AG09319 (cell line): ENCODE measurements around the gene TMUB2.

Source experiments
- DNase-seq: peaks from one replicate; pipeline ENCODE4 v3.0.0-alpha.2; 2010; ENCODE audit warnings: low read depth; ENCODE audit errors: extremely low read depth
- TF ChIP-seq, protein P1 (sequence below): IDR thresholded peaks from 2 replicates; pipeline ENCODE4 v1.5.1; 2011; ENCODE audit warnings: low read depth, mild to moderate bottlenecking, inconsistent platforms, low read length, moderate library complexity

The TMUB2 gene

DNA sequence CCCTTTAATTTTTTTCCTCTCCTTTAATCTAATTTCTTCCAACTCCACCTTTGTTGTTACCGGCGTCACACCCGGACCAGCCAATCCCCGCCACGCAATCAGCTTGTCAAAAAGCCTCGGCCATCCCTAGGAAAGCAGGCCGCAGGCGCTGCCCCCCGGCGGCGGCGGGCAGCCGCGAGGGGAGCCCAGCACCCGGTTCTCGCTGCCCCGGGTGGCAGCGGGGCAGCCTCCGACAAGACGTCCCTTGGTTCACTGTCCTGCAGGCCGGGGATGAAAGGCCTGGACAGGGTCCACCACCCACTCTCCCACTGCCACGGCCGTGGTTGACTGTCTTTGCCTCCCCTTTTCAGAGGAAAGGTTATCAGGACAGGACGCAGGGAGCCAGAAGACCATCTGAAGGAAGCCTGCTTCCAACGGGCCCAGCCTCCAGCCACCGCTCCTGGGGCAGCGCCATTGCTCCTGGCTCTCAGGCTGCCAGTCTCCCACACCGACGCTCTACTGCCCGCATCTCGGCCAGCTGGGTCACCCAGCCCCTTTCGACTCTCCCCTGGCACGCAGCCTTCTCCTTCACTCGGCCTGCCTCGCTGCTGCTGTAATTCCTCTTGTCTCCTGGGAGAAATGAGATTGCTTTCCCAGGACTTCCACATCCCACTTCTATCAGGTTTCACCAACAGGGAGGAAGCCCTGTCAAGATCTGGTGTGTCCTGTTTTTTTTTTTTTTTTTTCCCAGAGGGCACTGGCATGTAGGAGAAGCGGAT, 35.5 kb downstream of the TMUB2 start:
- DNase-seq = no peak

DNA sequence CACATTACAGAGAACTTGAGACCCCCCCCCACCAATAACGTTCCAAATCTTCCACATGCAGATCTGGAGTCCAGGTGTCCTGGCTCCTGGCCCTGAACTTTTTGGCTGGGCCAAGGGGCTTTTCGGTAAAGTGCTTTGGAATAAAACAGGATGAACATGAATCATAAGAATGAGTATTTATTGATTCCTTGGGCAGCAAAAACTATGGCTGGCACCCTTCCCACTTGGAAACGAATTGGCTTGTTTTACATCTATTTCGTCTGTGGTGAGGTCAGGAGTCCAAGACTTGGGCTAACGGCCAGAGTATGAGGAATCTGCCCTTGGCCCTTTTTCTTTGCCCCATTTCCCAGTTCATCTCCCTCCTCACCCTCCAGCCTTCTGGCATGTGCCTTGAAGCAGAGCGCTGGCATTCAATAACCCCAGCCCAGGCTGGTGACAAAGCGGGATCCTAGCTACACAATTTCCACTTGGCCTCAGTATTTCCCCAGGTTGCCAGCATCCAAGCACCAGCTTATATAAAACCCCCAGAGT, 36.8 kb downstream of the TMUB2 start:
- DNase-seq = no peak
- TF ChIP-seq, protein P1, sequence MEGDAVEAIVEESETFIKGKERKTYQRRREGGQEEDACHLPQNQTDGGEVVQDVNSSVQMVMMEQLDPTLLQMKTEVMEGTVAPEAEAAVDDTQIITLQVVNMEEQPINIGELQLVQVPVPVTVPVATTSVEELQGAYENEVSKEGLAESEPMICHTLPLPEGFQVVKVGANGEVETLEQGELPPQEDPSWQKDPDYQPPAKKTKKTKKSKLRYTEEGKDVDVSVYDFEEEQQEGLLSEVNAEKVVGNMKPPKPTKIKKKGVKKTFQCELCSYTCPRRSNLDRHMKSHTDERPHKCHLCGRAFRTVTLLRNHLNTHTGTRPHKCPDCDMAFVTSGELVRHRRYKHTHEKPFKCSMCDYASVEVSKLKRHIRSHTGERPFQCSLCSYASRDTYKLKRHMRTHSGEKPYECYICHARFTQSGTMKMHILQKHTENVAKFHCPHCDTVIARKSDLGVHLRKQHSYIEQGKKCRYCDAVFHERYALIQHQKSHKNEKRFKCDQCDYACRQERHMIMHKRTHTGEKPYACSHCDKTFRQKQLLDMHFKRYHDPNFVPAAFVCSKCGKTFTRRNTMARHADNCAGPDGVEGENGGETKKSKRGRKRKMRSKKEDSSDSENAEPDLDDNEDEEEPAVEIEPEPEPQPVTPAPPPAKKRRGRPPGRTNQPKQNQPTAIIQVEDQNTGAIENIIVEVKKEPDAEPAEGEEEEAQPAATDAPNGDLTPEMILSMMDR = no peak

More for the DNA sequence above, 35.5 kb downstream of the TMUB2 start:
- TF ChIP-seq, protein P1 = peak; percentile 12; the same call in 1 of the 2 replicates

DNA sequence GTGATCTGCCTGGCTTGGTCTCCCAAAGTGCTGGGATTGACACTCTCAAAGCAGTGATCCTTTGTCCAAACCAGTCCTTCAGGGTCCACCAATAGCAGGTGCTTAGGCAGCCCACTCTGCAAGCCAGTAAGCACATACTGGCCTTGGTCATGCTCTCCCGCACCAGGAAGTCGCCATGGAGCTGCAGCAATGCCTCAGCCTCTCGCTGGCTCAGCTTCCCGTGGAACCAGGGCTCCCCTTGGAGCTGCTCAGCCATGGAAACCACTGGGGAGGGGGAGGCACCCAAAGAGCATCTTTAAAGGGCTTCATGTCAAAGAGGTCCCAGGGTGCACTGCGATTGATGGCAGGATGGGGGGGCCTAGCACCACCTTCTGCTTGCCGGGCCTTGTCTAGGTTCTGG, 42.3 kb downstream of the TMUB2 start:
- DNase-seq = no peak
- TF ChIP-seq, protein P1 = no peak

DNA sequence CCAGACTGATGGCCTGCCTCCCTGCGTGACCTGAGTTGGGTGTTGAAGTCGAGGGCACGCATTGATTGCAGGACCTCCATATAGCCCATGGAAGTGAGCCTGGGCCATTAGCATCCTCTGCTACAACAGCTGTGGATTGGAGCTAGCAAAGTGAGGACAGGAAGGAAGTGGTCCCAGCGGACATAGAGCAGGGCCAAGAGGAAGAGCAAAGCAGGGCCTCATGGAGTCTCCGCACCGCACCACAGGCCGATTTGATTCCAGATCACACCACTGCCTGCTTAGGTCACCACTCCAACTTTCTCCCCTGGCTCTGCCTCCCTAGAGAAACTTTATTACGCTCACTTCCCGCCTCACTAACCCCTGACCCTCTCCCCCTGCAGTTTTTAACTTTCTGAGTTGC, 43.4 kb downstream of the TMUB2 start:
- TF ChIP-seq, protein P1 = no peak
- DNase-seq = no peak

DNA sequence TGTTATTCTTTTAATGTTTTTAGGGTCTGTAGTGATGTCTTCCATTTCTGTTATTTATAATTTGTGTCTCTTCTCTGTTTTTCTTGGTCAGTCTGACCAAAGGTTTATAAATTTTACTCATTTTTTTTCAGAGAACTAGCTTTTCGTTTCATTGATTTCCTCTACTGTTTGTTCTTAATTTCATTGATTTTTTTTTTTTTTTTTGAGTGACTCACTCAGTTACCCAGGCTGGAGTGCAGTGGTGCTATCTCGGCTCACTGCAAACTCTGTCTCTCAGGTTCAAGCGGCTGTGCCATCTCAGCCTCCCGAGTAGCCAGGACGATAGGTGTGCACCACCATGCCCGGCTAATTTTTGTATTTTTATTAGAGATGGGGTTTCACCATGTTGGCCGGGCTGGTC, 45.3 kb downstream of the TMUB2 start:
- TF ChIP-seq, protein P1 = no peak
- DNase-seq = no peak

DNA sequence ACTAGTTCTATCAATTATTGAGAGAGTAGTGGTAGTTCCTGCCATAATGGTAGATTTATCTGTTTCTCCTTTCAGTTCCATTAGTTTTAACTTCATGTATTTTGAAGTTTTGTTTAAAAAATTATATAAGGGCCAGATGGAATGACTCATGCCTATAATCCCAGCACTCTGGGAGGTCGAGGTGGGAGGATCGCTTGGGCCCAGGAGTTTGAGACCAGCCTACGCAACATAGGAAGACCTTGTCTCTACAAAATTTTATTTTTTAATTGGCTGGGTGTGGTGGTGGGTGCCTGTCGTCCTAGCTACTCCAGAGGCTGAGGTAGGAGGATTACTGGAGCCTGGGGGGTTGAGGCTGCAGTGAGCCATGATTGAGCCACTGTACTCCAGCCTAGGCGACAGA, 46.8 kb downstream of the TMUB2 start:
- DNase-seq = no peak
- TF ChIP-seq, protein P1 = no peak

DNA sequence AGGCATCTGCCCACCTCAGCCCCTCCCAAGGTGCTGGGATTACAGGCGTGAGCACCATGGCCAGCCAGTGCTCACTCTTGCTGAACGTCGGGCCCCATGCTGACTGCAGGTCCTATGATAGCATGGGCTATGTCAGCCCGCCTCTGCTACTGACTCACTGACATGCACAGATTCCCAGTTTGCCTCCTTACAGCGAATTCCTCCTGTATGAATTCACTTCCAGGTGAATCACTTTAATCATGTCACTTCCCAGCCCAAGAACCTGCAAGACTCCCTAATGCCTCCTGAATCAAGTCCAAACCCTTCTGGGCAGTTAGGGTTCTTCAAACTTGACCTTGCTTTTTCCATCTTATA, 48.8 kb downstream of the TMUB2 start:
- TF ChIP-seq, protein P1 = no peak
- no peak for DNase-seq
